ENCODE results near the gene SMCP. TPM values are rescaled to one million over a fixed set of nuclear protein-coding genes. Genes with fewer than 3 reads are reported as not detected.

Gene SMCP
- total RNA-seq, 2 experiments from 2014 or later, result not detected

DNA sequence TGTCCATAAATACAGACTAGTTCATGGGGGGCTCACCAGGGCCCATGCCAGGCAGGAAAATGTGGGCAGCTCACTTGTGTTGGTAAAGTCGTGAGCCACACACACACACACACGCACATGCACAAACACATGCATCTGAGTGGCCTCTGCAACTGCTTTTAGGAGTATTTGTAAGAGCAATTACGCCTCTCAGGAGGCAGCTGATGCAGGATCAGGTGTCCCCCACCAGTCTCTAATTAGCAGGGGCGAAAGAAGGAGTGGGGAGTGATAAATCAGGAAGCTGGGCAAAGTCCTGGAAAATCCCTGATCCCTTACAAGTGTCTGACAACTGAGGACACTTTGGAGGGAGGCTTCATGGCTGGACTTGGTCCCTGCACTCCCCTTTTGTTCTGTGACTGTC lies 24.5 kb downstream of the SMCP start:
- no peak overlapping the region for H3K4me3 Mint-ChIP-seq
- H3K36me3 Mint-ChIP-seq (ENCODE audit: low read depth), result no peaks in the 10 kb centered on the region
- H3K27ac Mint-ChIP-seq, result no peak overlapping the region
- CTCF ChIA-PET, result no interaction called here
- H3K9me3 Mint-ChIP-seq, result no peaks in the 10 kb centered on the region
- DNase-seq, result no peak
- POLR2A ChIA-PET, result no interaction called here
- no peaks in the 10 kb centered on the region for H3K4me1 Mint-ChIP-seq
- peaks cover 3% of the 10 kb centered on the region for H3K27me3 Mint-ChIP-seq

DNA sequence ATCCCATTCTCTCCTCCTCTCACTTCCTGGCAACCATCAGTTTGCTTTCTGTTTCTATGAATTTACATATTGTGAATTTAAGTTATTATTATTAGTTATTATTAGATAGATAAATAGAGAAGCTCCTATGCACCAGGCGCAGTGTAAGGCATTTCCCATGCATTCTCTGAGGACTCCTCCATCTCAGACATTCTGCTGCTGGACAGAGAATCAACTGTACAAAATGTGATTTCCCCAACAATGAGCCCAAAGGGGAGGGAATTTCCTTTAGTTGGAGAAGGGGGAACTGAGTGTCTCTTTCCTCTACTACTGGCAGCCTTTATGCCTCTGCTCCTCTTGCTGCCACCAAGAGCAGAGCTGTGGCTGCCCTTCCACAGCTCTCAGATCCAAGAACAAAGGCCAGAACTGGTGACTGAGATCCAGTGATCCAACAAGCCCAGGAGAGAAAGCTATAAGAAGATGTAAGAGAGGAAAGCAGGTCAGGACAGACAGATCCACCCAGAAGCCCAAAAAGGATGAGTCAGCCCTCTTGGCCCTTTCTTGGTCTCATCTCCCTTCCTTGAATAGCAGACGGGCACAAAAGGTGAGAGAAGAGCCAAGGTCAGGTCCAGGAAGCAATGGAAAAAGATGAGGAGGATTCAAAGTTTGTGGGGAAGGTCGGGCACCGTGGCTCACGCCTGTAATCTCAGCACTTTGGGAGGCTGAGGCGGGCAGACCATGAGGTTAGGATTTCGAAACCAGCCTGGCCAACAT lies 26.7 kb downstream of the SMCP start:
- Mint-ChIP-seq H3K27me3 (peaks cover 1% of the 10 kb centered on the region), H3K36me3 (ENCODE audit: low read depth) (no peaks in the 10 kb centered on the region), H3K4me3 (no peak overlapping the region), H3K27ac (no peak overlapping the region), H3K4me1 (no peaks in the 10 kb centered on the region), H3K9me3 (no peaks in the 10 kb centered on the region)
- DNase-seq, result no peak
- ChIA-PET POLR2A (no interaction called here), CTCF (no interaction called here)

DNA sequence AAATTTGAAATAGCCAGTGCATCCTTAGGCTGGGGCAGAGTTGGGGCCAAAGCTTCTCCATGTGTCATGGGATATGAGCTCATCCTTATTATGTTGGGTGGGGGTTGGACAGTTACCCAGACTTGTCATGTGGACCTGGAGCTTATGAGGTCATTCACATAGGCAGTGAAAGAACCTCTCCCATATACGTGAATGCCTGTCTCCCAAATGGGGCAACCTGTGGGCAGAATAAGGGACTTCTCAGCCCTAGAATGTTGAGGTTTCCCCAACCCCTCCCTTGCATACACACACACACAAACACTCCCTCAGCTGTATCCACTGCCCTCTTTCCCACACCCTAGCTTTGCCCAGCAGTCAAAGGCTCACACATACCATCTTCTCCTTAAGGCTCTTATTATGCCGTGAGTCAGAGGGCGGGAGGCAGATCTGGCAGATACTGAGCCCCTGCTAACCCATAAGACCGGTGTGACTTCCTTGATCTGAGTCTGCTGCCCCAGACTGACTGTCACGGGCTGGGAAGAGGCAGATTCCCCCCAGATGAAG lies 28.0 kb downstream of the SMCP start:
- no peak for DNase-seq
- Mint-ChIP-seq H3K4me3 (no peak overlapping the region), H3K27ac (no peak overlapping the region), H3K27me3 (no peaks in the 10 kb centered on the region), H3K36me3 (ENCODE audit: low read depth) (no peaks in the 10 kb centered on the region), H3K4me1 (no peaks in the 10 kb centered on the region), H3K9me3 (no peaks in the 10 kb centered on the region)
- POLR2A ChIA-PET, result no interaction called here
- CTCF ChIA-PET, result no interaction called here

DNA sequence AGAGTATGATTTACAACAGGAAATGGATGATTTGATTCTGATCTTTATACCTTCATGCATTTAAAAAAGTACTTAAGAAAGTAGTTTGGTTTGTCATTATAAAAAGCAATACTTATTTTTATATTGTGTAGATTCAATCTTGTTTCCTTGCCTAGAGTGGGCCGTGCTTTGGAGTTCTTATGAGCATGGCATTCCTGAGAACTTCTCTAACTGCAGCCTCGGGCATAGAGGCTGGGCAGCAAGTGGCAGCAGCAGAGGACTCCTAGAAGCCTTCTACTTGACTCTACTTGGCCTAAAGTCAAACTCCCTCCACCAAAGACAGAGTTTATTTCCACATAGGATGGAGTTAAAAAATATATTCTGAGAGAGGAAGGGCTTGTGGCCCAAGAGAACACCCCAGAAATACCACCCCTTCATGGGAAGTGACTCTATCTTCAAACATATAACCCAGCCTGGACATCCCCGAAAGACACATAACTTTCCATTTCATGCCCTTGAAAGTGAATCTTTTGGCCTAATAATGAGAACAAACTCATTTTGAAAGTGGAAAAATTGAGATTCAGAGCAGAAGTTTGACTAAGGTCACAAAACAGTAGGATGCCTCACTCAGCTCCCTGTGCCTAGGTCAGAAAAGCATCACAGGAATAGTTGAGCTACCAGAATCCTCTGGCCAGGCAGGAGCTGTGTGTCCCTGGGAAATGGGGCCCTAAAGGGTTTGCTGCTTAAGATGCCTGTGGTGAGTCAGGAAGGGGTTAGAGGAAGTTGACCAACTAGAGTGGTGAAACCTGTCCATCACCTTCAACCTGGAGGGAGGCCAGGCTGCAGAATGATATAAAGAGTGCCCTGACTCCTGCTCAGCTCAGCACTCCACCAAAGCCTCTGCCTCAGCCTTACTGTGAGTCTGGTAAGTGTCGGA lies 29.8 kb downstream of the SMCP start, which contains the start of gene IVL:
Gene IVL (plus strand): TSS at position 861 of the 916 bp plus-strand sequence. CDS start 1,252 bp downstream, outside the sequence.
- CTCF ChIA-PET, result no interaction called here
- Mint-ChIP-seq H3K4me1 (no peaks in the 10 kb centered on the region), H3K9me3 (no peaks in the 10 kb centered on the region), H3K27ac (no peak within 1 kb of the TSS), H3K36me3 (ENCODE audit: low read depth) (no peaks in the 10 kb centered on the region), H3K27me3 (no peaks in the 10 kb centered on the region), H3K4me3 (no peak within 1 kb of the TSS)
- POLR2A ChIA-PET, result no interaction called here
- DNase-seq, result no peak

DNA sequence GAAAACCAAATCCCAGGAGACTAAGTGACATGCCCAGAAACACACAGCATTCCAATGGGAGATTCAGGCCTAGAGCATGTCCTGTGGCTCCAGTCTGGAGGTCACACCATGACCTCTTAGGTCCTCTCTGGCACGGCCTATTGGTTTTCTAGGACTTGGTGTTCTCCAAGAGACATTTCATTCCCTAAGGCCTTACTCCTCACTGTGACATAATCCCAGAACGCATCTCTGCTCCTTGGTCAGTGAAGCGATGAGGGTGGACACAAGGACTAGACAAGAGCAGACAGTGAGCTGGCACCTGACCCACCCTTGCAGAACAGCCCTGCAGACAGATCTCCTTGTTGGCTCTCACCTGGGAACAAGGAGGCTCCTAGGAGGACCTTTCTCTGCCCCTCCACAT lies 31.1 kb downstream of the SMCP start:
- Mint-ChIP-seq H3K27me3 (peaks cover 5% of the 10 kb centered on the region), H3K36me3 (ENCODE audit: low read depth) (no peaks in the 10 kb centered on the region)
- CTCF ChIA-PET, result no interaction called here

DNA sequence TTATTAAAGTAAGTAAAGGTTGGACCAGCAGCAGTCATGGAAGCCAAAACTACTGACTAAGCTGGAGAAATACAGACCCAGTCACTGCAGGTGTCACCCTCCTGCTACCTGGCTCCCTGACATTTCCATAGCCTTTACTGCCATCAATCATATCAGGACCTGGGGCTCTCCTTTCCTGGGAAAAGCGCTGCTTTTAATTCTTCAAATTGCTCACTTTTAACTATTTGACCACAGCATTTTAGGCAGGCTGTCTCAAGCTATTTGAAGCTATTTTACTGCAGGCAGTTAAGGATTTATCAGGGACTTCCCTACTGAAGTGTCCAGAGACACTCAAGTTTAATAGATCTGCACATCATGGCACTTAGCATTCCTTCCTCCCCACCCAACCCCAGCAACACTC lies 34.3 kb downstream of the SMCP start:
- Mint-ChIP-seq H3K4me3 (no peak overlapping the region), H3K27ac (no peak overlapping the region), H3K36me3 (ENCODE audit: low read depth) (no peaks in the 10 kb centered on the region), H3K9me3 (no peaks in the 10 kb centered on the region), H3K27me3 (peaks cover 21% of the 10 kb centered on the region), H3K4me1 (no peaks in the 10 kb centered on the region)
- ChIA-PET CTCF (no interaction called here), POLR2A (no interaction called here)
- DNase-seq, result no peak

More for the DNA sequence above, 31.1 kb downstream of the SMCP start:
- POLR2A ChIA-PET, result no interaction called here
- no peak overlapping the region for H3K27ac Mint-ChIP-seq
- no peak for DNase-seq
- no peaks in the 10 kb centered on the region for H3K4me1 Mint-ChIP-seq
- no peak overlapping the region for H3K4me3 Mint-ChIP-seq
- H3K9me3 Mint-ChIP-seq, result no peaks in the 10 kb centered on the region

DNA sequence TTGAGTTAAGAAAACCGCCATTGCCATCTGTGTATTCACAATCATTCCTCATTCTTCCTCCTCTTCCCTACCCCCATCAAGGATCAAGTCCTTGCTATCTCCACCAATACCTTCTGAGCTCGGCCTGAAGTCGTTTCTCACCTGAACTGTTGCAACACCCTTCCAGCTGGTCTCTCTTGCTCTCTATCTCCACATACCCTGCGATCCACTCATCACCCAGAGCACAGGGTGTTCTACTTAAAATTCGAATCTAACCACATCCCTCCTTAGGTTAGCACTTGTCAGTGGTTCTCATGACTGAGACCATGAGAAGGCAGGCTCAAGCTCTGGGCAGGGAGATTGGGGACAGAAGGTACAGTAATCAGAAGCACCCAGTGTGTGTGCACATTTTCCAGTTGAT lies 34.8 kb downstream of the SMCP start:
- ChIA-PET CTCF (no interaction called here), POLR2A (no interaction called here)
- Mint-ChIP-seq H3K4me3 (no peak overlapping the region), H3K4me1 (no peaks in the 10 kb centered on the region), H3K27me3 (peaks cover 21% of the 10 kb centered on the region), H3K36me3 (ENCODE audit: low read depth) (no peaks in the 10 kb centered on the region), H3K27ac (no peak overlapping the region), H3K9me3 (no peaks in the 10 kb centered on the region)
- no peak for DNase-seq

DNA sequence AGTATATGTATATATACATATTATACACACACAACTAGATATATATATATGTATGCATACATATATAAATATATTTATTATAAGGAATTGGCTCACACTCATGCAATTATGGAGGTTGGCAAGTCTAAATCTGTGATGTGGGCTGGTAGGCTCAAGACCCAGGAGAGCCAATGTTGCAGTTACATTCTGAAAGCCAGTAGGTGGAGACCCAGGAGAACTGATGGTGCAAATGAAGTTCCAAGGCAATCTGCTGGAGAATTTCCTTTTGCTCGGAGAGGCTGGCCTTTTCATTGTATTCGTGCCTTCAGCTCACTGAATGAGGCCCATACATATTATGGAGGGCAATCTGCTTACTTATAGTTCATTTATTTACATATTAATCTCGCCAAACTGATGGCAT lies 39.7 kb downstream of the SMCP start:
- ChIA-PET POLR2A (no interaction called here), CTCF (no interaction called here)
- H3K36me3 Mint-ChIP-seq (ENCODE audit: low read depth), result no peaks in the 10 kb centered on the region
- H3K27ac Mint-ChIP-seq, result no peak overlapping the region
- no peaks in the 10 kb centered on the region for H3K4me1 Mint-ChIP-seq
- H3K9me3 Mint-ChIP-seq, result no peaks in the 10 kb centered on the region
- H3K27me3 Mint-ChIP-seq, result peaks cover 30% of the 10 kb centered on the region
- no peak for DNase-seq
- no peak overlapping the region for H3K4me3 Mint-ChIP-seq

DNA sequence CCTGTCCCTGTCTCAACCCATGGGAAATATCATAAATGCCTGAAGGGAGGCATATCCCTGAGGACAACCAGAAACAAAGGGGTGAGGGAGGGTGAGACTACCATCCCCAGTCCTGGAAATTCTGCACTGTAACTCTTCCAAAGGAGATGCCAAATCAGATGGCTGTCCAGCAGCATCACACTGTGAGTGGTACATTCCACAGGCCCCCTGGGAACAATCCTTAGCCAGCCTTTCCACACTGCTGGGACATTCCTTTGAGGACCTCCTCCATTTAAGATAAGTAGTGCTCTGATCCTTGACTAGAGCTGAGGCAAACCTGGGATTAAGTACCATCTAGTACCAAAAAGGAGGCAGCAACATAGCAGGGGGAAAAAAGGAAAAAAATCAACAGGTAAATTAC lies 40.9 kb downstream of the SMCP start:
- no peak overlapping the region for H3K27ac Mint-ChIP-seq
- ChIA-PET CTCF (interaction anchor here (0.7 kb wide), 1 partner anchor 132 kb away, joined by 4 read pairs; no protein-coding TSS in a partner anchor), POLR2A (no interaction called here)
- H3K27me3 Mint-ChIP-seq, result peaks cover 26% of the 10 kb centered on the region
- H3K36me3 Mint-ChIP-seq (ENCODE audit: low read depth), result no peaks in the 10 kb centered on the region
- no peaks in the 10 kb centered on the region for H3K9me3 Mint-ChIP-seq
- H3K4me3 Mint-ChIP-seq, result no peak overlapping the region
- no peak for DNase-seq
- H3K4me1 Mint-ChIP-seq, result no peaks in the 10 kb centered on the region

DNA sequence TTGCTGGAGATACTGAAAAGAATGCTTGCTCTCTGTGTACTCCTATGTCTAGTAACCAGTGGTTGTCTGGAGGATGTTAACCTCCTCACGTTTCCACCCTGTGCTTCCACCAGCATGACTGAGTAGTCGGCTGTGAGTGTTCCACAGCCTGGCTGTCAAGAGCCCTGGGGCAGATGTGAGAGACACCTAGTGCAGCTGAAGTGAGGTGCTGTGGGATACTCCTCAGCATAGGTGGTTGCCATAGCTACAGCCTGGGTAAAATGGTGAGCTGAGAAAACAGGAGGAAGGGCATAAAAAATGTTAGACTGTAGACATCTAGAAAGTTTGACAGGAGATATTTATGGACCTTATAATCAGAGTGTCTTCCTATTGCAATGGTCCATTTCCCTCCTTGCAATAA lies 46.1 kb downstream of the SMCP start:
- Mint-ChIP-seq H3K36me3 (ENCODE audit: low read depth) (no peaks in the 10 kb centered on the region), H3K4me3 (no peak overlapping the region), H3K27me3 (peaks cover 6% of the 10 kb centered on the region), H3K9me3 (no peaks in the 10 kb centered on the region), H3K27ac (no peak overlapping the region), H3K4me1 (no peaks in the 10 kb centered on the region)
- ChIA-PET POLR2A (no interaction called here), CTCF (no interaction called here)
- DNase-seq, result no peak

DNA sequence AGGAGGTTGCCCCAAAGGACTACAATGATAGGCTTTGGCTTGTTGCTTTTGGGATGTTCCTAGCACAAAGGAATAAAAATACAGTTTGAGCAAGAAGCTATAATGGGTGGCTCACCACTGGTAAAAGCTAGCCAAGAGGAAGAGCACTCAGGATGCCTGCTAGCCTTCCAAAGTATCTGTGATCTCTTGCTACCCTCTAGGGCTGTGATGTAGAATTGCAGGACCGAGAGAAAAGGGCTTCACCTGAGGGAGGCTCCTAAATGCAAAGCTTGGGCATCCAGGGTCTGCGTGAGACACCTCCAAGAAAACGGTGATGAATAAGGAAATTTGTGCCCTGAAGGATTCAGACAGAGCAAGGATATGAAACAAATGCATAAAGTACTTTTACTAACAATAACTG lies 48.0 kb downstream of the SMCP start:
- POLR2A ChIA-PET, result no interaction called here
- Mint-ChIP-seq H3K36me3 (ENCODE audit: low read depth) (no peaks in the 10 kb centered on the region), H3K27me3 (peaks cover 6% of the 10 kb centered on the region), H3K4me1 (no peaks in the 10 kb centered on the region), H3K9me3 (no peaks in the 10 kb centered on the region), H3K4me3 (no peak overlapping the region), H3K27ac (no peak overlapping the region)
- no peak for DNase-seq
- CTCF ChIA-PET, result interaction anchor here (1.2 kb wide), 1 partner anchor 41 kb away, joined by 3 read pairs; no protein-coding TSS in a partner anchor

DNA sequence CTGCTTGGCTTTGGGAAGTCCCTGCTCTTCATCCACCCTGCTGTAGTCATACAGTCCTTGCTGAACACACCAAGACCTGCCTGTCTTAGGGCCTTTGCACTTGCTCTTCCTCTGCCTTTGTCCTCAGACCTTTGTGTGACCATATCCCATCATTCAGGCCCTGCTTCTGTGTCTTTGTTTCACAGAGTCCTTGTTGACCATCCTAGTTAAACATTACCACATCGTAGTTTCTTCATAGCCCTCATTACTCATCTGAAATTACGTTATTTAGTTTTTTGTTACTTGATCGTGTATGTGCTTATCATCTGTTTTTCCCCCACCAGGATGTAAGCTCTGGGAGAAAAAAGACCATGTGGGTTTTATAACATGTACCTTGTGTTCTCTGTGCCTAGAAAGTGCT lies 50.5 kb downstream of the SMCP start:
- Mint-ChIP-seq H3K27me3 (peaks cover 3% of the 10 kb centered on the region), H3K4me1 (no peaks in the 10 kb centered on the region), H3K4me3 (no peak overlapping the region), H3K9me3 (no peaks in the 10 kb centered on the region), H3K27ac (no peak overlapping the region), H3K36me3 (ENCODE audit: low read depth) (no peaks in the 10 kb centered on the region)
- no peak for DNase-seq
- CTCF ChIA-PET, result no interaction called here
- POLR2A ChIA-PET, result no interaction called here

DNA sequence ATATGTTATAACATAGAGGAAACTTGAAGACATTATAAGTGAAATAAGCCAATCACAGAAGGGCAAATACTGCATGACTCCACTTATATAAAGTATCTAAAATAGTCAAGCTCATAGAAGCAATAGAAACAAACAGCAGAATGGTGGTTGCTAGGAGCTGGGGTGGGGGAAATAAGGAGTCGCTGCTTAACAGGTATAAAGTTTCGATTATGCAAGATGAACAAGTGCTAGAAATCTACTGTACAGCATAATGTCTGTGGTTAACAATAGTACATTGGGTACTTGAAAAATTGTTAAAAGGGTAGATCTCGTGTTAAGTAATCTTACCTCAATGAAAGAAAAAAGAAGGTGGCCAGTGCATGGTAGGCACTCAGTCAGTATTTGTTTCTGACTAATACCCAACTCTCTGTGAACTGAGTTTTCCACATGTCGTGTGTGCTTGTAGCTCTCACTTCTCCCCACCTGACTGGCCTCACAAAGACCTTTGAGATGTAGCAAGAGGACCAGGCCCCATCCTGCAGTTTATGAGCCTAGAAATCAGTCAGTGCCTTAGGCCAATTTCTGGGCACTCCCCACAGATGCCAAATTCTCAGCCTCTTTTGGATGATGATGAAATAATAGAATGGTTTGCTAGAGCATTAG lies 54.2 kb downstream of the SMCP start:
- H3K4me3 Mint-ChIP-seq, result no peak overlapping the region
- peaks cover 8% of the 10 kb centered on the region for H3K27me3 Mint-ChIP-seq
- no peaks in the 10 kb centered on the region for H3K4me1 Mint-ChIP-seq
- no peaks in the 10 kb centered on the region for H3K36me3 Mint-ChIP-seq (ENCODE audit: low read depth)
- DNase-seq, result no peak
- POLR2A ChIA-PET, result no interaction called here
- H3K9me3 Mint-ChIP-seq, result no peaks in the 10 kb centered on the region
- CTCF ChIA-PET, result no interaction called here
- no peak overlapping the region for H3K27ac Mint-ChIP-seq
